Pons (tissue), 1 donor: ENCODE data around the gene ACTN4.
"Not testable (repeated sequence)": the region's sequence is repeated elsewhere in the genome, so short reads cannot be mapped to it uniquely, and the experiment has no call there.

ENCODE experiments used
- DNase-seq: peaks from one replicate; pipeline ENCODE4 v3.0.0-alpha.2; 2016; ENCODE audit warnings: low spot score

Gene ACTN4

DNA sequence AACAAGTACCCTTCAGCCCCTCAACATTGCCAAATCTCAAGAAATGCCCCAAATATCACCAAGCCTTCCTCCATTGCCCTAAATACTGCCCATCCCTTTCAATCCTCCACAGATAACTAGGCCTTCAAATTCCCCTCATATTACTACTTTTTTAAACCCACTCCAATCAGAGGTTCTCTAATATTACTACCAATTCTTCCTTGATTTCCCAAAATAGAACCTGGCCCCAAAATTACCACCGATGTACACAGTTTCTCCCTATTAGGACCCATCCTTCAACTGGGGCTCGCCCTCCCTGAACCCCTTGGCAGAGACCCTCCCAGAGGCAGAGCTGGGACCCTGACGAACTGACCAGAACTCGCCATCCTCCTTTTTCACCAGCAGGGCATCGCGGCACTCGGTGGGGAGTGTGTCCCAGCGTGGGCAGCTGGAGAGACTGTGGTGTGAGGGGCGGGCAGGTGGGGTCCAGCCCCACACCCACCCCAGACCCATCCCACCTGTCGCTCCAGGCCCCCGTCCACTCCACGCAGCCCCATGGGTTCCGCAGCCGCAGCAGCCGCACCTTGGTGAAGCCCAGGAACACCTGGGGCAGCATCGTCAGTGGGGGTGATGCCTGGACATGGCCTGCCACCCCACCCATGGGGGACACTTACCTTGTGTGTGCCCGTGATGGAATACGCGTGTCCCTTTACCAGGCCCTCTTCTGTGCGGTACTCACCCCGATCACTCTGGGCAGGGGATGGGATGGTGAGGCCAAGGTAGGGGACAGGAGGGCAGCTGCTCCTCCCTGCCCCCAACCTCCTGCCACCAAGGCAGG is 90.7 kb downstream of the ACTN4 start:
- DNase-seq, result no peak

DNA sequence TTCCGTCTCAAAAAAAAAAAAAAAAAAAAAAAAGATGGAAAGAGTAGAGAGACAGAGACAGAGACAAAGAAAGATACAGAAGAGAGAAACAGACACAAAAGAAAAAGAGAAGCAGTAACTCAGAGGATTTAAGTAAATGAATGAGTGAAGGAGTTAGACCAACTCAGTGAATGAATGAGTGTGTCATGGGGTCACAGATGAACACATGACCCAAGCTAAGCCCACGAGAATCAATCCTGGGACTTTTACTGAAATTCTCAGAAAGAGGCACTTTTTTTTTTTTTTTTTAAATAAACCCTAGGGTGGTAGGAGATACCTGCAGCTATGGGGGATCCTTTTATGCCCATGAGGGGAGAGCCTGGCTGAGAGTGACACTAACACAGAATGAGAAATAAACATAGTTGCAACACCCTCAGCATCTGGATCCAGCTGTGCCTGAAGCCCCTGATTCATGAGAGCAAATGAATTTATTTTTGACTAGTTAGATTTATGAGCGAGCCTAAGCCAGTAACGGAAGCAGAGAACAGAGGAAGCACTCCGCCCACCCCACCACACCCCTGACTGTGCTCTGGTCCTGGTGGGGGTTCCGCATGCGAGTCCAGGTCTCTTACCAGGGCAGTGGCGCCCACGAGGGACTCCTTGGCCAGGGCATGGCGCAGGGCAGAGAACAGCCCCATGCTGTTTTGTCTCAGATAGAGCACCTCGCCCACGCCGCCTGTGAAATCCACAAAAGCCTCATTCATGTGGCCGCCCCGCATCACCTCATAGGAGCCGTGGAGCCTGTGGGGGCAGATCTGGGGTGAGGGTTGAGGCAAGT is 92.2 kb downstream of the ACTN4 start:
- DNase-seq, result no peak

DNA sequence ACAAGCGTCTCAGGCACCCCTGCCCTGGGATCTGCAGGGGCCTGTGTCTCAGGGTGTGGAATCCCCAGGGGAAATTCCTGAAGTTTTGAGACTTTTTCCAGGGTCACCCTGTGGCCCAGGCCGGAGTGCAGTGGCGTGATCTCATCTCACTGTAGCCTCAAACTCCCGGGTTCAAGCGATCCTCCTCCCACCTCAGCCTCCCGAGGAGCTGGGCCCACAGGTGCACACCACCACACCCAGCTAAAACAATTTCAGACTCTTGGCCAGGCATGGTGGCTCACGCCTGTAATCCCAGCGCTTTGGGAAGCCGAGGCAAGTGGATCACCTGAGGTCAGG is 92.8 kb downstream of the ACTN4 start:
- no peak for DNase-seq

DNA sequence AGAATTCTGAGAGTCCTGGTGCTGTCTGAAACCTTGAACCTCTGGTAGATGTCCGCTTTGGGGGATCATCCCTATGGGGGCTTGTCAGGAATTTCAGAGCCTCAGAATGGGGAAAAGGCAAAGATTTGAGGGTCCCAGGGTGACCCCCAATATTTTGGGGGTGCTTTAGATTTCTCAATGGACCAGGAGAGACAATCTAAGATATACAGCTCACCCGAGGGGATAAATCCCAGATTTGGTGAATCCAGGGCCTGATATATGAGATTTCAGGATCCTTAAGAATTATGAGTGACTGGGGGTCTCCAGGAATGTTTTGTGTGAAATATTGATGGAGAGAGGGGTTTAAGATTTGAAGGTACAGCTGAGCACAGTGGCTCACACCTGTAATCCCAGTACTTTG is 93.5 kb downstream of the ACTN4 start:
- no peak for DNase-seq

DNA sequence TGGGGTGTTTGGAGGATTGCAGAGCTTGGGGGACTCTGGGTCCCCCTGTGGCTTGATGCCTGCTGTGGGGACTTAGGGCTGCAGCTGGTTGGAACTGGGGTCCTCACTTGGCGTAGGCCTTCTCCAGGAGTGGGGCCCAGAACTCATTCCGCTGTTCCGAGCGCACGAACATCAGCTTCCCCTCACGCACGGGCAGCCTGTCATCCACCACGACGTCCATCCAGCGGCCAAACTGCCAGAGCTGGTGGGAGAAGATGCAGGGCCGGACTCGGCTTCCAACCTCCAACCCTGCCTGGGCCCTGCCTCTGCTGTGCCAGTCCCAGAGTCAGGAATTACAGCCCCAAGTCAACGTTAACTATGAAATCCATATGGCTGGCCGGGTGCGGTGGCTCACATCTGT is 94.2 kb downstream of the ACTN4 start:
- DNase-seq, result no peak

DNA sequence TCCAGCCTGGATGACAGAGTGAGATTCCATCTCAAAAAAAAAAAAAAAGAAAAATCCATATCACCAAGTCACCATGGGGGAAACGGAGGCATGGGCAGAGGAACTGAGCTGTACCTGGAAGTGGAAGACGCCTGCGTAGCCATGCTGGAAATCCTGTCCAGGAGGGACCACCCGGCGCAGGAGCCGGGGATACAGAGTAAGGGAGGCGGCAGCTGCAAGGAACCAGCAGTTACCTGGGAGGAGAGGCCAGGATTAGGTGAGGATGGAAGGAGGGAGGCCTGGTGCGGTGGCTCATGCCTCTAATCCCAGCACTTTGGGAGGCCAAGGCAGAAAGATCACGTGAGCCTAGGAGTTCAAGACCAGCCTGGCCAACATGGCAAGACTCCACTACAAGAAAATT is 94.8 kb downstream of the ACTN4 start:
- DNase-seq, result no peak

DNA sequence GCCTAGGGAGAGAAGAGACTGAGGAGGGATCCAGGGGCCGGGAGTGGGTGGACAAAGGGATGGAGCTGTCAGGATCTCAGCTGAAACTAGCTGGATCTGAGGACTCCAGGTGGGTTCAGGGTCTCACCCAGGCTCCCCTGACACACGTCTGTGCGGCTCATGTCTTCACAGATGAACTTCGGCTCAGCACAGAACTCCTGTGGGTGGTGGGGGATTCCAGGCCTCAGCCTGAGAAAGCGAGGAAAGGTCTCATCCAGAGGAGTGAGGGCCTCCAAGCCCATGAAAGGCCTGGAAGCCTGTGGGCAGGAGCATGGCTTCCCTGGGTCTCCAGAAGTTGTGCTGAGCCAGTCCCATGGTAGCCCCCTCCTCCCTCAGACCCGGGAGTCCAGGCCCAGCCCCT is 95.5 kb downstream of the ACTN4 start:
- DNase-seq, result no peak

DNA sequence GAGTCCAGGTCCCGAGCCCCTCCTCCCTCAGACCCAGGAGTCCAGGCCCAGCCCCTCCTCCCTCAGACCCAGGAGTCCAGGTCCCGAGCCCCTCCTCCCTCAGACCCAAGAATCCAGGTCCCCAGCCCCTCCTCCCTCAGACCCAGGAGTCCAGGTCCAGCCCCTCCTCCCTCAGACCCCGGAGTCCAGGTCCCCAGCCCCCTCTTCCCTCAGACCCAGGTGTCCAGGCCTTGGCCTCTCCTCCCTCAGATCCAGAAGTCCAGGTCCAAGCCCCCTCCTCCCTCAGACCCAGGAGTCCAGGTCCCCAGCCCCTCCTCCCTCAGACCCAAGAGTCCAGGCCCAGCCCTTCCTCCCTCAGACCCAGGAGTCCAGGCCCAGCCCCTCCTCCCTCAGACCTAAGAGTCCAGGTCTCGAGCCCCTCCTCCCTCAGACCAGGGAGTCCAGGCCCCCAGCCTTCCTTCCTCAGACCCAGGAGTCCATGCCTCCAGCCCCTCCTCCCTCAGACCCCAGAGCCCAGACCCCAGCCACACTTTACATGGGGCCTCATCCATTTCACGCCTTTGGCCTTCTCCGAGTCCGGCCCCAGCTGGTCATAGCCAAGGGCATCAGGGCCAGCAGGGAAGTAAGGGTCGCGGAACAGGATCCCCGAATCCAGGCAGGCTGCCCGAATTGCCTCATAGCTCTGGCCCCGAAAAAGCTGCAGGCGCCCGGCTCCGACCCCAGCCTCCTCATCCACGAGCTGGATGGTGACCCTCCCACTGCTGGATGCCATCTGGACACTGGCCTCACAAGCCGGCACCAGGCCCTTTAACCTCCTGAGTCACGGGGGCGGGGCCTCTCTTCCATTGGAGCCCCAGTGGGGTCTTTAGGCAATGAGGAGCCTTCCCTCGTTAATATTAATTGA is 96.2 kb downstream of the ACTN4 start:
- DNase-seq, result no peak

DNA sequence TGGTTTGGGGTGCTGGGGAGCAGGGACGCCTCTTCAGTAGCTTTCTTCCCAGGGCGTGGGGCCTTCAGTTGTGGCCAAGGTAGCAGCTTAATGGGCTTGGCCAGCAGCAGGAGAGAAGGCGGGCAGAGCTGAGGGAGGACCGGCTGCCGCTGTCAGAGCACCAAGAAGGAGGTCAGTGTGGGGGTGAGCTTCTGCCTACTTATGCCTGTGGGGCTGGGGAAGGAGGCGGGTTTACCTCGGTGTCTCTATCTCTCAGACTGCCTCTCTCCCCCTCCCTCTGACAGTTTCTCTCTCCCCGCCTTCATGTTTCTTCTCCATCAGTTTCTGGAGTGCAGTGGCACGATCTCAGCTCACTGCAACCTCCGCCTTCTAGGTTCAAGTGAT is 96.8 kb downstream of the ACTN4 start, which contains the start of gene CAPN12:
TSS of gene CAPN12 (minus strand) at position 177 of the 384 bp plus-strand sequence. CDS start 309 bp downstream, outside the sequence.
- no peak for DNase-seq

DNA sequence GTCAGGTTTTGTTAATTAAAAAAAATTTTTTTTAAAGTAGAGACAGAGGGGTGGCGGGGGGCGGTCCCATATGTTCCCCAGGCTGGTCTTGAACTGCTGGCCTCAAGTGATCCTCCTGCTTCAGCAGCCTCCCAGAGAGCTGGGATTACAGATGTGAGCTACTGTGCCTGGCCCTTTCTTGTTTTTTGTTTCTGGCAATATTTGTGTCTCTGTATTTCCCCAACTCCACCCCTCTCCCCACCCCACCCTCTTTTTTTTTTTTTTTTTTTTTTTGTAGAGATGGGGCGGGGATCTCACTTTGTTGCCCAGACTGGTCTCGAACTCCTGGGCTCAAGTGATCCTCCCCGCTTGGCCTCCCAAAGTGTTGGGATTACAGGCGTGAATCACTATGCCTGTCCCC is 97.4 kb downstream of the ACTN4 start:
- DNase-seq, result no peak

DNA sequence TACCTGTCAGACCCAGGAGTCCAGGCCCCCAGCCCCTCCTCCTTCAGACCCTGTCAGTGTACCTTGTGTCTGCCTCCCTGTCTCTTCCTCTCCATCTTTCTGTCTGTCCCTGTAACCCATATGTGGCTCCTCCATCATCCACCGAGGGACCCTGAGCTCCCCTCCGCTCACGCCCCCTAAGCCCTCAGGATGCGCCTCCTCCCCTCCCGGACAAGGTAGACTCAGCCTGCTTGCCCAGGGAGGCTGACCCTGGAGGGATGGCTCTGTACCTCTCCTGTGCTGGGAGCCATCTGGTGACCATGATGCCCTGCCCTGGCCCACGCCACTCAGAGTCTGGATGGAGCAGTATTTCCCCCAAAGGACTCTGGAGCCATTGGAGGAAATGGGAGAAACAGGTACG is 97.9 kb downstream of the ACTN4 start:
- DNase-seq, result no peak

DNA sequence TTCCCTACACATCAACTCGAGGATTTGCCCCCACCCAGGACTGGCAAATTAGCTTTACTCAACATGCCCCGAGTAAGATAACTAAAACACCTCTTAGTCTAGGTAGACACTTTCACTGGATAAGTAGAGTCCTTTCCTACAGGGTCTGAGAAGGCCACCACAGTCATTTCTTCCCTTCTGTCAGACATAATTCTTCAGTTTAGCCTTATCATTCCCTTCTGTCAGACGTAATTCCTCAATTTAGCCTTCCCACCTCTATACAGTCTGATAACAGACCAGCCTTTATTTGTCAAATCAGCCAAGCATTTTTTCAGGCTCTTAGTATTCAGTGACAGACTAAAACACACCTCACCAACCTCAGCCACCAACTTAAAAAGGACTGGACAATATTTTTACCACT is 106.3 kb downstream of the ACTN4 start:
- not testable (repeated sequence) for DNase-seq

DNA sequence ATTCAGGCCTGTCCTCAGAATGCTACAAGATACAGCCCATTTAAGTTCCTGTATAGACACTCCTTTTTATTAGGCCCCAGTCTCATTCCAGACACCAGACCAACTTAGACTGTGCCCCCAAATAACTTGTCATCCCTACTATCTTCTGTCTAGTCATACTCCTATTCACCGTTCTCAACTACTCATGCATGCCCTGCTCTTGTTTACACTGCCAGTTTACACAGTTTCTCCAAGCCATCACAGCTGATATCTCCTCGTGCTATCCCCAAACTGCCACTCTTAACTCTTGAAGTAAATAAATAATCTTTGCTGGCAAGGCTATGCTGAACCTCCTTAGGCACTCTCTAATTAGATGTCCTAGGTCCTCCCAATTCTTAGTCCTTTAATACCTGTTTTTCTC is 106.7 kb downstream of the ACTN4 start:
- not testable (repeated sequence) for DNase-seq

DNA sequence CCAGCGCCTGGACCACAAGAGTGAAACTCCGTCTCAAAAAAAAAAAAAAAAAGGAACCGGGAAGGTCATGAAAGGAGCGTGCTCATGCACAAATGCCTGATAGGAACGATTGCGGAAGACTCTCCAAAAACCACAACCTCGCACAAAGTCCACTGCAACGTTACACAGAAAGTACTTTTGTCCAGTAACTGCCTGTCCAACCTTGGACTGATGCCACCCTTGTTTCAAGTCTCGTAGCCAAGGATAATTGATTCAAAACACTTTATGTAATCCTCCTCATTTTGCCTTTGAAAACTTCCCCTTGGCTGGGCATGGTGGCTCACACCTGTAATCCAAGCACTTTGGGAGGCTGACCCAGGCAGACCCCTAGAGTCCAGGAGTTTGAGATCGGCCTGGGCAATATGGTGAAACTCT is 112.1 kb downstream of the ACTN4 start:
- DNase-seq, result peak; percentile 40

DNA sequence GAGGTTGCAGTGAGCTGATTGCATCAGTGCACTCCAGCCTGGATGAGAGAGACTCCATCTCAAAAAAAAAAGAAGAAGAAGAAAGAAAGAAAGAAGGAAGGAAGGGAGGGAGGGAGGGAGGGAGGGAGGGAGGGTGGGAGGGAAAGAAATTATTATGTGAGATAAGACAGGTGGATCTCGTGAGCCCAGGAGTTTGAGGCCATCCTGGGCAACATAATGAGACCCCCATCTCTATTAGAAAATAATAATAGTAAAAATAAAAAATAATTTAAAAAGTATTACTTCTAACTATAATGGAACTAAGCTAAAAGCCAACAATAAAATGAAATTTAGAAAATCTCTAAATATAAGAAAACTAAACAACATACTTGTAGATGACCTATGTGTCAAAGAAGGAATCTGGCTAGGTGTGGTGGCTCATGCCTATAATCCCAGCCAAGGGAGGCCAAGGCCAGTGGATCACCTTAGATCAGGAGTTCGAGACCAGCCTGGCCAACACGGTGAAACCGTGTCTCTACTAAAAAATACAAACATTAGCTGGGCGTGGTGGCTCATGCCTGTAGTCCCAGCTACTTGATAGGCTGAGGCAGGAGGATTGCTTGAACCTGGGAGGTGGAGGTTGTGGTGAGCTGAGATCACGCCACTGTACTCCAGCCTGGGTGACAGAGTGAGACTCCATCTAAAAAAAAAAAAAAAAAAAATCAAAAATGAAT is 113.5 kb downstream of the ACTN4 start:
- not testable (repeated sequence) for DNase-seq

DNA sequence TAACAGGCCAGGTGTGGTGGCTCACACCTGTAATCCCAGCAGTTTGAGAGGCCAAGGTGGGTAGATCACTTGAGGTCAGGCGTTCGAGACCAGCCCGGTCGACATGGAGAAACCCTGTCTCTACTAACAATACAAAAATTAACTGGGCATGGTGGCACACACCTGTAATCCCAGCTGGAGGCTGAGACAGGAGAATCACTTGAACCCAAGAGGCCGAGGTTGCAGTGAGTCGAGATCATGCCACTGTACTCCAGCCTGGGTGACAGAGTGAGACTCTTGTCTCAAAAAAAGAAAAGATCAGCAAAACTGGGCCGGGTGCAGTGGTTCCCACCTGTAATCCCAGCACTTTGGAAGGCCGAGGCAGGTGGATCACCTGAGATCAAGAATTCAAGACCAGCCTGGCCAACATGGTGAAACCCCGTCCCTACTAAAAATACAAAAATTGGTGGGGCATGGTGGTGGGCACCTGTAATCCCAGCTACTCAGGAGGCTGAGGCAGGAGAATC is 114.5 kb downstream of the ACTN4 start:
- DNase-seq, result not testable (repeated sequence)

DNA sequence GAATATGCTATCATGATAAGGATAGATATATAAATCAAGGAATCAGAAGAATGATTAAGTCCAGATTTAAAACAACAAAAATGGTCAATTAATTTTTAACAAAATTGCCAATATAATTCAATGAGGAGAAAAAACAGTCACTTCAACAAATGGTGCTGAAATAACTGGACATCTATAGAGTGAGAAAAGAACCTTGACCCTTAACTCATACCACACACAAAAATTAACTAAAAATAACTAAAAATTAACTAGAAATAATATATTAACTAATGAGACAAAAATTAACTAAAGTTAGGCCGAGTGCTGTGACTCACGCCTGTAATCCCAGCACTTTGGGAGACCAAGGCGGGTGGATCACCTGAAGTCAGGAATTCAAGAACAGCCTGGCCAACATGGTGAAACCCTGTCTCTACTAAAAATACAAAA is 116.4 kb downstream of the ACTN4 start:
- DNase-seq, result no peak

DNA sequence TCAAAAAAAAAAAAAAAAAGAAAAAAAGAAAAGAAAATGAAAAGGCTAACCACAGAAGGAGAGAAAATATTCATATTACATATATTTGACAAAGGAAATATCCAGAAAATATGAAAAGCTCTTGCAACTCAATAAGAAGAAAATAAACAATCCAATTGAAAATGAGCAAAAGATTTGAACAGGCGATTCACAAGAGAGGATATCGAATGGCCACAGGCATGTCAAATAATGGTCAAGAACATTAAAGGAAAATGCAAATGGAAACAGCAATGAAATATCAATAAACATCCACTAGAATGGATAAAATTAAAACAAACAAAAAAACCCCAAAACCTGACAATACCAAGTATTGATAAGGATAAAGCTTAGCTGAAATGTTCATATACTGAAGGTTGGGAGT is 117.8 kb downstream of the ACTN4 start:
- no peak for DNase-seq

DNA sequence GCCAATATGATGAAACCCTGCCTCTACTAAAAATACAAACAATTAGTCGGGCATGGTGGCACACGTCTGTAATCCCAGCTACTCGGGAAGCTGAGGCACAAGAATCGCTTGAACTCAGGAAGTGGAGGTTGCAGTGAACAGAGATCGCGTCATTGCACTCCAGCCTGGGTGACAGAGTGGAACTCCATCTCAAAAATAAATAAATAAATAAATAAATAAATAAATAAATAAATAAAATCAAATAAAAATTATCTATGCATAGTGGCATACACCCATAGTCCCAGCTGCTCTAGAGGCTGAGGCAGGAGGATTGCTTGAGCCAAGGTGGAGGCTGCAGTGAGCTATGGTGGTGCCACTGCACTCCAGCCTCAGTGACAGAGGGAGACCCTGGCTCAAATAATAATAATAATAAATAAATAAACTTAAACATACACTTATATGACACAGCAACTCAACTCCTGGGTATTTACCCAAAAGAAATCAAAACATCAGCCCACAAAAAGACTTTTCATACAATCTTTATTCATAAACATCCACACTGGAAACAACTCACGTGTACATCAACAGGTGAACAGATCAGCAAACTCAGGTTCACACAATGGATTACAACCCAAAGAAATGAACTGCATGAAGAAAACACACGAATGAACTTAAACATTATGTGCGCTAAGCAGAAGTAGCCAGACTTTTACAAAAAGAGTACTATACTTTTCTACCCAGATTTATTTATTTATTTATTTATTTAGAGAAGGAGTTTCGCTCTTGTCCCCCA is 119.0 kb downstream of the ACTN4 start:
- no peak for DNase-seq

DNA sequence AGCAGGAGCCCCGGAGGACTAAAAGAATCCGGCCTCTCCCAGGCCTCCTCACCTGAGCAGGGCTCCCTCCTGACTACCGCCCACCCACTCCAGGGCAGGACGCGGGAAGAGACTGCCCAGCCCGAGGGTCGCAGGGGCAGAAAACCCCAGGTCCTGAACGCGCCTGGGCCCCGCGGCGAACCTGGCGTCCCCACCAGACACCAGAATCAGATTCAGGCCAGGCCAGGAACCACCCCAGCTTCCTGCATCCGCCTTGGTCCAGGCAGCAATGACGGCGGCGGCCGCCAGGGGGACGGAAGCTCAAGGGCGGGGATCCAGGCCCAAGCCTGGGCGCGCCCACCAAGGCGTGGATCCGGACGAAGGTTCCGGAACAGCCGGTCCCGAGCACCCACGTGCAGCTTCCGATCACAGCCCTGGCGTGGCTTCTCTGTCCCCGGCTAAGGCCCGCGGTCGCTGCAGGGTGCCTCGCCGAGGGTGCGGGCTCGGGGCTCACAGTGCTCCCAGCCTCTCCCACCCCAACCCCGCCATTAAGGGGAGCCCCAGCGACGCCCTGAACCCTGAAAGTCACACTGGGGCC is 122.3 kb downstream of the ACTN4 start:
- peak; percentile 42 for DNase-seq
